ENCODE data around the gene CFAP410.

DNA sequence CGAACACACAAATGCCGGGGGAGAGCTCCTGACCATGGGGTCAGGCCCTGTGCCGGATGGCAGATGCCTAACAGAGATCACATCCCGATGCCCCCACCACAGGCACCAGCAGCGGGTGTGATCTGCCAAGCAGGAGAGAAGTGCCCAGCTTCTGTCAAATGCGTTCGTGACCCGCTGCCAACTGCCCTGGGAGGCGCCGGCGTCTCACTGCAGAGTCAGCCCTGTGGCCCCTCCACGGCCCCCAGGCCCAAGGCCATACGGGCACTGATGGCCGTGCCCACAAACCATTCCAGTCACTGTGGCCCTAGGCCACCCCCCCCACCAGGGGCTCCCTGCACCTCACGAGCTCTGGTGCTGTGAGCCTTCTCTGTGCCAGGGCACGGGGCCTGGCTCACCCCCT lies 8.0 kb downstream of the CFAP410 start:
- TF ChIP-seq POLR2A (IDR thresholded peaks at IDR 0.05) = no peak
- TF ChIP-seq, protein P1, sequence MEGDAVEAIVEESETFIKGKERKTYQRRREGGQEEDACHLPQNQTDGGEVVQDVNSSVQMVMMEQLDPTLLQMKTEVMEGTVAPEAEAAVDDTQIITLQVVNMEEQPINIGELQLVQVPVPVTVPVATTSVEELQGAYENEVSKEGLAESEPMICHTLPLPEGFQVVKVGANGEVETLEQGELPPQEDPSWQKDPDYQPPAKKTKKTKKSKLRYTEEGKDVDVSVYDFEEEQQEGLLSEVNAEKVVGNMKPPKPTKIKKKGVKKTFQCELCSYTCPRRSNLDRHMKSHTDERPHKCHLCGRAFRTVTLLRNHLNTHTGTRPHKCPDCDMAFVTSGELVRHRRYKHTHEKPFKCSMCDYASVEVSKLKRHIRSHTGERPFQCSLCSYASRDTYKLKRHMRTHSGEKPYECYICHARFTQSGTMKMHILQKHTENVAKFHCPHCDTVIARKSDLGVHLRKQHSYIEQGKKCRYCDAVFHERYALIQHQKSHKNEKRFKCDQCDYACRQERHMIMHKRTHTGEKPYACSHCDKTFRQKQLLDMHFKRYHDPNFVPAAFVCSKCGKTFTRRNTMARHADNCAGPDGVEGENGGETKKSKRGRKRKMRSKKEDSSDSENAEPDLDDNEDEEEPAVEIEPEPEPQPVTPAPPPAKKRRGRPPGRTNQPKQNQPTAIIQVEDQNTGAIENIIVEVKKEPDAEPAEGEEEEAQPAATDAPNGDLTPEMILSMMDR (IDR thresholded peaks at IDR 0.05) = no peak

Measured in Peyer's patch (tissue), 4 donors.